ENCODE data around the gene TNFRSF18.

The TNFRSF18 gene

GRCh38 chr1:1175221-1176062, 30.9 kb downstream of the TNFRSF18 start:
- peak; percentile 94 for DNase-seq

GRCh38 chr1:1173793-1174415, 32.5 kb downstream of the TNFRSF18 start, which contains the start of gene TTLL10:
Gene TTLL10, plus strand, starts transcription at chr1:1173880. Its CDS starts 5,336 bp downstream, at chr1:1179216.
- DNase-seq: no peak

GRCh38 chr1:1173061-1173792, 33.2 kb downstream of the TNFRSF18 start:
- DNase-seq: no peak

DNA sequence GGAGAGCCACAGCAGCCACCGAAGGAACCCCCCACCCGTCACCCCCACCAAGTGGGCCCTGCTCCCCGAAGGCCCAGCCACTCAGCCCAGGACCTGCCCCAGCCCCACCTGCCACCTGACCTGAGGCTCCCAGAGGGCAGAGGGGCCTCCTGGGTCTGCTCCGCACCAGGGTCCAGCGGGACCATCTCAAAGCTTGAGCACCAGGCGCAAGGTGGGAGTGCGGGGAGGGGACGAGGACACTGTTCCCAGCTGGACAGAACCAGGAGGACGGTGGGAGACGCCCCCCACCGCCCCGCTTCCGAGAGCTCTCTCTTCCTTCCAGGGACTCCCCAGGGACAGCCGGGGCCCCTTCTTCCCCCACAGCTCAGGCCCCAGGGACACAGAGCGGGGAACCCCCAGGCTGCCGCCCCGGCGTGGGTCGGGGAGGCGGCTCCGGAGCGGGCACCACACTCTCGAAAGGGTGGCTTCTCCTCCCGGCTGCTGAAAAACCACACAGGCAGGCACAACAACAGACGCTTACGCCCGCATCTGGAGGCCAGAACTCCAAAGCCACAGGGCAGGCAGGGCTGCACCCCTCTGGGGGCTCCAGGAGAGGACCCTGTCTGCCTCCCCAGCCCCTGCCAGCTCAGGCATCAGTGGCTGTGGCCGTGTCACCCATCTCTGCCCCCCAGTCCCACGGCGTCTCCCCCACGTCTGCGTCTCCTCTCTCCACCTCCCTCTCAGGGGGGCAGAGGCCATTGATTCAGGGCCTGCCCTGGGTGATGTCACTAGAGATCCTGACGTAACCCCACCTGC, 34.6 kb downstream of the TNFRSF18 start:
- DNase-seq: no peak

- DNase-seq: no peak
Measured at GRCh38 chr1:1171161-1171545, 35.2 kb downstream of the TNFRSF18 start.

- DNase-seq: no peak
Measured at GRCh38 chr1:1170215-1171091, 35.9 kb downstream of the TNFRSF18 start.

DNA sequence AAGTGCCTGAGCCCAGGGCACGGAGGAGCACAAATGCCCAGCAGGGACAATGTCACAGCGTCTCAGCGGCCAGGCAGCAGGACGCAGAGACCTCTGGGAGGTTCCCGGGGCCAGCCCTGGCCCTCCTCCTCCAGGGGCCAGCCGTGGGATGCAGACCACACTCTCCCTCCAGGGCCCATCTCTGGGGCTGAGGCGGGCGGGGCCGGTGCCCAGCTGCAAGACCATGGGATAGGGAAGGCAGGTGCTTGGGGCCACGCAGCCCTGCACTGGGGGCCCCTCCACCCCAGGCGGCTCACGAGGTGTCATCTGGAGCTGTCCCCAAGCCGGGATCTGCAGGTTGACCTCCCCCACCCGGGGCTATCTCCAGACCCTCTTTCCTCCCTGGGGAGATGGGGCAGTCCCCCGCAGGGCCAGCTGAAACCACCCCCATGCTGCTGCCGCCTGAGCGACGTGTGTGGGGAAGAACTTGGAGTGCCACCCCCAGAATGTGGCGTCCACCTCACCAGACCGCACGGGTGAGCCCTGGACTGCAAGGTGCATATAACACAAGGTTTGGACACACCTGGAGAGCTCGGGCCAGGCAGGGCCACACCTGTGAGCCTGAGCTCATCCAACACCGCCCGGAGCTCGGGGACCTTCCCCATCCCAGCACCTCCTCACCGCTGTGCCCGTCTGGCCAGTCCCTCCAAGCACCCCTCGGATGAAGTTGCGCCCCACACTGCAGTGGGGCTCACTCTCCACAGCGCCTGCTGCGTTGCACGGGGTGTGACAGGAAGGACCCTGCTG, 36.8 kb downstream of the TNFRSF18 start:
- no peak for DNase-seq

GRCh38 chr1:1168451-1169411, 37.7 kb downstream of the TNFRSF18 start:
- no peak for DNase-seq

DNA sequence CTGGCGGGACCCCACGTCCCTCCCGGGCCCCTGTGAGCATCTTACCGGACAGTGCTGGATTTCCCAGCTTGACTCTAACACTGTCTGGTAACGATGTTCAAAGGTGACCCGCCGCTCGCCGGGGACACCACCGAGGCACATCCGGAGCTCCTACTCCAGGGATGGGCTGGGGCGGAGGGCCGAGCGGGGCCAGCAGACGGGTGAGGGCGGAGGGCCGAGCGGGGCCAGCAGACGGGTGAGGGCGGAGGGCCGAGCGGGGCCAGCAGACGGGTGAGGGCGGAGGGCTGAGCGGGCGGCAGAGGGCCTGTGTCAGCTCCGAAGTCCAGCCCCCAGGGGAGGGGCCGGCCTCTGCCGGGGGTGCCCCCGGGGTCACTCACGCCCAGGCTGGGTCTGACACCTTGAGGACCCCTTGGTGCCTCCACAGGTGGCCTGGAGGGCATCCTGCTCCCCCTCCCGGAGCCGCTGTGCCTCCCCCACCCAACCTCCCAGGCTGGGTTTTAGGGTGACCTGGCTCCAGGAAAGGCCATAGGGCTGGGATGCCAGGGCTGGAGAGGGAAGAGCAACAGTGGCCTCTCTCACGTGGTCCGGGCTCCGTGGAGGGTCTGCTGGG, 38.4 kb downstream of the TNFRSF18 start:
- DNase-seq: no peak

DNA sequence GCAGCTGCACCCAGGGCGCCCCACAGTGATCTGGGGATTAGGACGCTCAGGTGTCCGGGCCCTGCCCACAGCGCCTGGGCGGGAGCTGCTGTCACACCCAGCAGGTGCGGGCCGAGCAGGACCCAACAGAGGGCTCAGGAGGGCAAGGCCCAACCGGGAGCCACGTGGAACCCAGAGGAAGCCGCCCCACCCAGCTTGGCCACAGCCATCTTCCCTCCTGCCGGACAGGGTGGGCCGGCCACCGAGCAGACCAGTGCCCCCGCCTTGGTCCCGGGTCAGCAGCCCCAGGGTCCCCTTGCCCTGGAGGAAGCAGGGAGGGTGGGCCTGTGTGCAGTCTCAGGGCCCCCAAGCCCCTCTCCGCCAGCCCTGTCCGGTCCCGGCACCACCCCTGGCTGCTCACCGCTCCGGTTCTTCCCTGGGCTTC, 39.0 kb downstream of the TNFRSF18 start:
- no peak for DNase-seq

DNA sequence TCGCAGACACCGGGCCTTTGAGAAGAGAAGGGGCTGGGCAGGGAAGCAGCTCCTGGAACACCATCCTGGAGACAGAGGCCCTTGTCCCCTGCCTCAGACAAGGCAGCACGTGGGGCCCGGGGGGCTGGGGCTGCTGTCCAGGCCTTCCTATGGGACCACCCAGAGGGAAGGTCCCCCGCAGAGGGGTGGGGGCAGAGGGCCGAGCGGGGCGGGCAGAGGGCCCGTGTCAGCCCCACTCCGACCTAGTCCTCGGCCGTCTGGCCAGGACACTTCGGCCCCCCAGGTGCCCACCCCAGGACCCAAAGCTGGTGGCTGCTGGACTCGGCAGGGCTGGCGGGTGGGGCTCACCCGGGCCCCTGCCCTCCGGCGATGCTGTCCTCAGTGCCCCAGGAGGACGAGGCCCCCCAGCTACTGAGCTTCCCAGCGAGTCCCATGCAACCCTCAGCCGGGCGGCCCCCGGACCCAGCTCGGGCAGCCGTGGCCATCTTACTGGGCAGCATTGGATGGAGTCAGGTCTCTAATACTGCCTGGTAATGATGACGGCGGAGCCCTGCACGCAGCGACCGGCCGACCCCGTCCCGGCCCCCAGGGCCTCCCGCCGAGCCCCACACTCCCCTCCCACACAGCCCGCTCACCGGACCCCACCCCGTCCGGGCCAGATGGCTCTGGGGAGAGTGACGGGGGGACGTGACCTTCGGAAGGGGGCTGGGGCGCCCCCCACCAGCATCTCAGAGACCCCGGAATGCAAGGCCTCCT, 39.6 kb downstream of the TNFRSF18 start:
- no peak for DNase-seq

GRCh38 chr1:1165900-1166421, 40.4 kb downstream of the TNFRSF18 start:
- no peak for DNase-seq

DNA sequence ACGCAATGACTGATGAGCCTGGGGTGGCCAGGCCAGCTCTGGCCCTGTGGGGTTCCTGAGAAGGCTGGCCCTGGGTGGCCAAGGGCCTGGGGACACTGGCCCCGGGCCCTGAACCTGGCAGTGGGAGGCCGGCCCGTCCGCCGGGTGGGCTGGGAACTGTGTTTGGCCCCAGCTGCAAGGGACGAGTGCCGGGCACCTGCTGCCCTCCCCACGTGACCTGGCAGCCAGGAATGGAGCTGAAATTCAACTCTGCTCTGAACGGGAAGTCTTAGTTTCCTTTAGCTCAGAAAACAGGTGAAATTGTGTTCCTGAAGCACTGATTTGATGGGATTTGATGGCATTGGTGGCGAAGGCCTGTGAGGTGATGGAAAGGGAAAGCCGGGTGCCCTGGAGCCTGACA, 40.9 kb downstream of the TNFRSF18 start:
- DNase-seq: no peak

- peak; percentile 89 for DNase-seq
Measured at GRCh38 chr1:1164701-1165451, 41.5 kb downstream of the TNFRSF18 start.

DNA sequence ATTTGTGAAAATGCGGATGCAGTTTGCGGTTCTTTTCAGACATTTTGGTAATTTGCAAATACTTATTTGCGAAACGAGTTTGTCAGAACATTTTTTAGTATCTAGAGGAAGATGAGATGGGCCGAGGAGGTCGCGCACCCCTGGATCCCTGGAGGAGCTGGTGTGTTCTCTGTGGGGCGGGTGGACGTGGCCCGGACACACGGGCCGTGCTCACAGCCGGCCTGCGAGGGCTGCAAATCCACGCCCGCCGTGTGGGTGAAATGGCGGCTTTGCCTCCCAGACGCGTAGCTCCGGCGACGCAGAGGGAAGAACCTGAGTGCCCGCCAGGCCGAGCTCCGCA, 42.1 kb downstream of the TNFRSF18 start:
- no peak for DNase-seq

DNA sequence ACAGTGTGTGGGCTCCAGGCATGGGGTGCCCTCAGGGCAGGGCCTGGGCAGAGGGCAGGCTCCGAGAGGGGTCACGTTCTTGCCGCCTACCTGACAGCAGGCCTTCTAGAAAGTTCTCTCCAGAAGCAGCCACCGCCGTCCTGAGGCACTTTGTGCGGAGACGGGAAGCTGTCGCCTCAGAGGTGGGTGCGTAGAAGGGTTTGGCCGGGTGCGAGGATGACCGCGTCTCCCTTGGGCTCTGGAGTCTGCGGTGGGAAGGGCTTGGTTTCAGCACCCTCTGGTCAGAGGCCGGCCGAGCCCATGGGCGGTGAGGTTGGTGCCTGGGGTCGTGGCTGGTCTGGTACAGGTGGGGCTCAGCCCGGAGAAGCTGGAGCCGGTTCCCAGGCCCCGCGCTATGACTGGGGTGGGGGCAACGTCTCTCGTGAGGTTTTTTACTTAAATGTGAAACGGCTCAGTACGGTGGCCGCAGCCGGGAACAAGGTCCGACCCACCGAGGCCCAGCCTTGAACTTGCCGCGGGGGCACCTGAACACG, 42.8 kb downstream of the TNFRSF18 start:
- peak; percentile 72 for DNase-seq

All from DMS53 (cell line).